Measurements from ENCODE around the gene OTOA.
"Not testable (repeated sequence)": the region's sequence is repeated elsewhere in the genome, so short reads cannot be mapped to it uniquely, and the experiment has no call there.

Gene OTOA

GRCh38 chr16:21768810-21769209 is 105.0 kb downstream of the OTOA start:
- H3K36me3 Mint-ChIP-seq (ENCODE audit: low read depth); H3K9me3 Mint-ChIP-seq; H3K27ac Mint-ChIP-seq; H3K4me3 Mint-ChIP-seq; H3K27me3 Mint-ChIP-seq (ENCODE audit: low read depth); H3K4me1 Mint-ChIP-seq (ENCODE audit: low read depth): not testable (repeated sequence)

- not testable (repeated sequence) for H3K36me3 Mint-ChIP-seq (ENCODE audit: low read depth); H3K4me1 Mint-ChIP-seq (ENCODE audit: low read depth); H3K9me3 Mint-ChIP-seq; H3K27ac Mint-ChIP-seq; H3K4me3 Mint-ChIP-seq; H3K27me3 Mint-ChIP-seq (ENCODE audit: low read depth)
Measured at GRCh38 chr16:21769284-21769683, 105.5 kb downstream of the OTOA start.

- not testable (repeated sequence) for H3K4me1 Mint-ChIP-seq (ENCODE audit: low read depth); H3K27ac Mint-ChIP-seq; H3K27me3 Mint-ChIP-seq (ENCODE audit: low read depth); H3K9me3 Mint-ChIP-seq; H3K4me3 Mint-ChIP-seq; H3K36me3 Mint-ChIP-seq (ENCODE audit: low read depth)
Measured at GRCh38 chr16:21770584-21770983, 106.8 kb downstream of the OTOA start.

GRCh38 chr16:21772547-21773206 is 108.9 kb downstream of the OTOA start:
- H3K27me3 Mint-ChIP-seq (ENCODE audit: low read depth); H3K4me1 Mint-ChIP-seq (ENCODE audit: low read depth); H3K4me3 Mint-ChIP-seq; H3K36me3 Mint-ChIP-seq (ENCODE audit: low read depth); H3K27ac Mint-ChIP-seq; H3K9me3 Mint-ChIP-seq: not testable (repeated sequence)

GRCh38 chr16:21773207-21773553 is 109.4 kb downstream of the OTOA start:
- not testable (repeated sequence) for H3K9me3 Mint-ChIP-seq; H3K4me1 Mint-ChIP-seq (ENCODE audit: low read depth); H3K27me3 Mint-ChIP-seq (ENCODE audit: low read depth); H3K36me3 Mint-ChIP-seq (ENCODE audit: low read depth); H3K27ac Mint-ChIP-seq; H3K4me3 Mint-ChIP-seq

- H3K36me3 Mint-ChIP-seq (ENCODE audit: low read depth); H3K9me3 Mint-ChIP-seq; H3K27me3 Mint-ChIP-seq (ENCODE audit: low read depth); H3K4me3 Mint-ChIP-seq; H3K27ac Mint-ChIP-seq; H3K4me1 Mint-ChIP-seq (ENCODE audit: low read depth): not testable (repeated sequence)
Measured at GRCh38 chr16:21780525-21780924, 116.8 kb downstream of the OTOA start.

- H3K4me3 Mint-ChIP-seq; H3K4me1 Mint-ChIP-seq (ENCODE audit: low read depth); H3K36me3 Mint-ChIP-seq (ENCODE audit: low read depth); H3K27ac Mint-ChIP-seq; H3K27me3 Mint-ChIP-seq (ENCODE audit: low read depth); H3K9me3 Mint-ChIP-seq: not testable (repeated sequence)
Measured at GRCh38 chr16:21790506-21790905, 126.7 kb downstream of the OTOA start.

GRCh38 chr16:21793310-21793709 is 129.5 kb downstream of the OTOA start:
- H3K4me1 Mint-ChIP-seq (ENCODE audit: low read depth); H3K27ac Mint-ChIP-seq; H3K27me3 Mint-ChIP-seq (ENCODE audit: low read depth); H3K36me3 Mint-ChIP-seq (ENCODE audit: low read depth); H3K9me3 Mint-ChIP-seq; H3K4me3 Mint-ChIP-seq: not testable (repeated sequence)

- H3K36me3 Mint-ChIP-seq (ENCODE audit: low read depth); H3K4me3 Mint-ChIP-seq; H3K4me1 Mint-ChIP-seq (ENCODE audit: low read depth); H3K9me3 Mint-ChIP-seq; H3K27me3 Mint-ChIP-seq (ENCODE audit: low read depth); H3K27ac Mint-ChIP-seq: not testable (repeated sequence)
Measured at GRCh38 chr16:21798601-21799000, 134.8 kb downstream of the OTOA start.

- H3K4me1 Mint-ChIP-seq (ENCODE audit: low read depth); H3K4me3 Mint-ChIP-seq; H3K27ac Mint-ChIP-seq; H3K9me3 Mint-ChIP-seq; H3K27me3 Mint-ChIP-seq (ENCODE audit: low read depth): not testable (repeated sequence)
- H3K36me3 Mint-ChIP-seq (ENCODE audit: low read depth) = peaks cover 14% of the 10 kb centered on the region
Measured at GRCh38 chr16:21801538-21802374, 138.0 kb downstream of the OTOA start.

- peaks cover 14% of the 10 kb centered on the region for H3K36me3 Mint-ChIP-seq (ENCODE audit: low read depth)
- H3K4me3 Mint-ChIP-seq; H3K4me1 Mint-ChIP-seq (ENCODE audit: low read depth); H3K9me3 Mint-ChIP-seq; H3K27ac Mint-ChIP-seq; H3K27me3 Mint-ChIP-seq (ENCODE audit: low read depth): not testable (repeated sequence)
Measured at GRCh38 chr16:21802375-21802663, 138.6 kb downstream of the OTOA start.
